ENCODE results near the gene TTC33. TPM values are rescaled to one million over a fixed set of nuclear protein-coding genes. Genes with fewer than 3 reads are reported as not detected.

TTC33 gene
- polyA plus RNA-seq, 1 experiment: 12.4 TPM

- ChIA-PET POLR2A (no interaction called here), CTCF (no interaction called here)
Observed at GRCh38 chr5:40614466-40614865, 141.3 kb downstream of the TTC33 start.

GRCh38 chr5:40607202-40607601 lies 148.6 kb downstream of the TTC33 start:
- Histone ChIP-seq H3K9me3 (ENCODE audit: control insufficient read depth, insufficient read depth, low read length) (no peaks in the 10 kb centered on the region), H3K27me3 (ENCODE audit: control insufficient read depth, insufficient read depth, low read length) (no peaks in the 10 kb centered on the region), H3K4me3 (ENCODE audit: low read depth, low read length) (no peak overlapping the region), H3K27ac (ENCODE audit: low read depth, low read length) (no peak overlapping the region)
- ChIA-PET POLR2A (no interaction called here), CTCF (no interaction called here)
- DNase-seq (ENCODE audit: low read depth, low spot score): no peak
- TF ChIP-seq, protein P1, sequence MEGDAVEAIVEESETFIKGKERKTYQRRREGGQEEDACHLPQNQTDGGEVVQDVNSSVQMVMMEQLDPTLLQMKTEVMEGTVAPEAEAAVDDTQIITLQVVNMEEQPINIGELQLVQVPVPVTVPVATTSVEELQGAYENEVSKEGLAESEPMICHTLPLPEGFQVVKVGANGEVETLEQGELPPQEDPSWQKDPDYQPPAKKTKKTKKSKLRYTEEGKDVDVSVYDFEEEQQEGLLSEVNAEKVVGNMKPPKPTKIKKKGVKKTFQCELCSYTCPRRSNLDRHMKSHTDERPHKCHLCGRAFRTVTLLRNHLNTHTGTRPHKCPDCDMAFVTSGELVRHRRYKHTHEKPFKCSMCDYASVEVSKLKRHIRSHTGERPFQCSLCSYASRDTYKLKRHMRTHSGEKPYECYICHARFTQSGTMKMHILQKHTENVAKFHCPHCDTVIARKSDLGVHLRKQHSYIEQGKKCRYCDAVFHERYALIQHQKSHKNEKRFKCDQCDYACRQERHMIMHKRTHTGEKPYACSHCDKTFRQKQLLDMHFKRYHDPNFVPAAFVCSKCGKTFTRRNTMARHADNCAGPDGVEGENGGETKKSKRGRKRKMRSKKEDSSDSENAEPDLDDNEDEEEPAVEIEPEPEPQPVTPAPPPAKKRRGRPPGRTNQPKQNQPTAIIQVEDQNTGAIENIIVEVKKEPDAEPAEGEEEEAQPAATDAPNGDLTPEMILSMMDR (IDR thresholded peaks at IDR 0.05; ENCODE audit: low read depth, low read length): no peak

More at GRCh38 chr5:40614466-40614865, 141.3 kb downstream of the TTC33 start:
- DNase-seq (ENCODE audit: low read depth, low spot score): no peak
- Histone ChIP-seq H3K9me3 (ENCODE audit: control insufficient read depth, insufficient read depth, low read length) (no peaks in the 10 kb centered on the region), H3K27me3 (ENCODE audit: control insufficient read depth, insufficient read depth, low read length) (no peaks in the 10 kb centered on the region), H3K4me3 (ENCODE audit: low read depth, low read length) (no peak overlapping the region), H3K27ac (ENCODE audit: low read depth, low read length) (no peak overlapping the region)
- TF ChIP-seq, protein P1 (IDR thresholded peaks at IDR 0.05; ENCODE audit: low read depth, low read length): no peak

DNA sequence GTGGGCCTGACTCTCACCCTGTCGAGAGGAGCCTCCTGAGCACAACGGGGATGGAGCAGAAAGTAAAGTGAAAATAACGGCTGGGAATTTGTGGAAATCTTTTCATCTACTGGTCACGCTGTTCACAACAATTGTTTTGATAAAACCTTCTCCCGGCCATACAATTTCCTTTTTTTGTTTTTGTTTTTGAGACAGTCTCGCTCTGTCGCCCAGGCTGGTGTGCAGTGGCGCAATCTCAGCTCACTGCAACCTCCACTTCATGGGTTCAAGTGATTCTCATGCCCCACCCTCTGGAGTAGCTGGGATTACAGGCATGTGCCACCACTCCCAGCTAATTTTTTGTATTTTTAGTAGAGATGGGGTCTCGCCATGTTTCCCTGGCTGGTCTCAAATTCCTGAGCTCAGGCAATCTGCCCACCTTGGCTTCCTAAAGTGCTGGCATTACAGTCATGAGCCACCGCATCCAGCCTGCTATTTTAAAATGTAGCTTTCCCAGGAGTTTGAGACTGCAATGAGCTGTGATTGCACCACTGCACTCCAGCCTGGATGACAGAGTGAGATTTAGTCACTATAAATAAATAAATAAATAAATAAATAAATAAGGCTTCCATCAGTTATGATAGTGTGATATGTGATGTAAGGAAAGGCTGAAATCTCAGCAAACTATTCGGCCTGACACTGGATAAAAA lies 149.5 kb downstream of the TTC33 start:
- no peaks in the 10 kb centered on the region for H3K27me3 ChIP-seq (ENCODE audit: control insufficient read depth, insufficient read depth, low read length)
- POLR2A ChIA-PET: no interaction called here
- CTCF ChIA-PET: no interaction called here
- no peak overlapping the region for H3K27ac ChIP-seq (ENCODE audit: low read depth, low read length)
- H3K9me3 ChIP-seq (ENCODE audit: control insufficient read depth, insufficient read depth, low read length): no peaks in the 10 kb centered on the region
- no peak overlapping the region for H3K4me3 ChIP-seq (ENCODE audit: low read depth, low read length)
- DNase-seq (ENCODE audit: low read depth, low spot score): no peak
- TF ChIP-seq, protein P1 (IDR thresholded peaks at IDR 0.05; ENCODE audit: low read depth, low read length): no peak

DNA sequence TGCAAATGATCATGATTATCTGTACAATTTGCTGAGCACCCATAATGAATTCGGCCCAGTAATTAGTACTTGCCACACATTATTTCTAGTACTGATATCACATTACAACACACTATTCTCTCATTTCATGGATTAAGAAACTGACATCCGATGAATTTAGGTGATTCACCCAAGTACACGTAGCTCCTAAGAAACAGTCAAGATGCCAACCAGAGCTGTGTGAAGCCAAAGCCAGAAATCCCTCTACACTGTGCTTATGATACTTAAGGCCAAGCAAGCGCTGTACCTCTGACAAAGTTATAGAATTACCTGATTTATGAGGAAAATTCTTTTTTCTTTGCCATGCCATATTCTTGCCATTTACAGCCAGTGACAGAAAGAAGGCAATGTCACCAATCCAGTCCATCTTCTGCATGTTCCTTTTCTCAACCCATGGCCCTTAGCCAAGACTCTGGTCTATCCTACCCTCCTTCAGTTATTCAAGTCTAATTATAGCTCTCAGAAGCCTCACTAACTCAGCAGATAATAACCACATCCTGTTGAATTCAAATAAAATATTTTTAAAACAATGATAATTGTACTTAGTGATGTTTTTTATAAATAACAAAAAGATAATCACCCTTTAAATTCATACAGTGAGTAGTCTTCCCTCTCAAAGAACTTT lies 150.3 kb downstream of the TTC33 start:
- H3K9me3 ChIP-seq (ENCODE audit: control insufficient read depth, insufficient read depth, low read length): no peaks in the 10 kb centered on the region
- no peak overlapping the region for H3K4me3 ChIP-seq (ENCODE audit: low read depth, low read length)
- H3K27me3 ChIP-seq (ENCODE audit: control insufficient read depth, insufficient read depth, low read length): no peaks in the 10 kb centered on the region
- POLR2A ChIA-PET: no interaction called here
- CTCF ChIA-PET: no interaction called here
- no peak for DNase-seq (ENCODE audit: low read depth, low spot score)
- no peak overlapping the region for H3K27ac ChIP-seq (ENCODE audit: low read depth, low read length)
- TF ChIP-seq, protein P1 (IDR thresholded peaks at IDR 0.05; ENCODE audit: low read depth, low read length): no peak

DNA sequence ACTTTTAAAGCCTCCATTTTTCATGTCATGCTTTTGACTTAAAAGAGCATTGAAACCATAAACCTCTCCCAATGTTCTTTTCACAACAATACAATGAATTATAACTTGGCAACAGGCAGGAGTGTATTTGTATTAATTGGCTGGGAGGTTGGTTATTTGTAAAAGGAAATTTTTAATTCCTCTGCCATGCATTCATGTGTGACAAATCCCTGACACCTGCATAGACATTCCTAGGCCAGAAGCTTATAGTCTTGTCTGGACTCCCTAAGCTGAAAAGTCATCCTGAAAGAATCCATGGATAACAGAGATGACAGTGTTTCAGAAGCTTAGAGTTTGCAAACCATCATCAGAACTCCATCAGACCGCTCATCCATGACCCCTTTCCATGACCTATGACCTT lies 152.4 kb downstream of the TTC33 start:
- DNase-seq (ENCODE audit: low read depth, low spot score): no peak
- POLR2A ChIA-PET: no interaction called here
- no peaks in the 10 kb centered on the region for H3K27me3 ChIP-seq (ENCODE audit: control insufficient read depth, insufficient read depth, low read length)
- TF ChIP-seq, protein P1 (IDR thresholded peaks at IDR 0.05; ENCODE audit: low read depth, low read length): no peak
- no peaks in the 10 kb centered on the region for H3K9me3 ChIP-seq (ENCODE audit: control insufficient read depth, insufficient read depth, low read length)
- H3K4me3 ChIP-seq (ENCODE audit: low read depth, low read length): no peak overlapping the region
- no peak overlapping the region for H3K27ac ChIP-seq (ENCODE audit: low read depth, low read length)
- CTCF ChIA-PET: no interaction called here

Data from AG04450 (cell line).